Effector CD4-positive, alpha-beta T cell (primary cell): ENCODE data around the gene ITSN1.

Source experiments
- DNase-seq: peaks from one replicate; pipeline ENCODE4 v3.0.0-alpha.2; 2020

Gene ITSN1

GRCh38 chr21:33733601-33734000, 91.3 kb downstream of the ITSN1 start:
- no peak for DNase-seq

DNA sequence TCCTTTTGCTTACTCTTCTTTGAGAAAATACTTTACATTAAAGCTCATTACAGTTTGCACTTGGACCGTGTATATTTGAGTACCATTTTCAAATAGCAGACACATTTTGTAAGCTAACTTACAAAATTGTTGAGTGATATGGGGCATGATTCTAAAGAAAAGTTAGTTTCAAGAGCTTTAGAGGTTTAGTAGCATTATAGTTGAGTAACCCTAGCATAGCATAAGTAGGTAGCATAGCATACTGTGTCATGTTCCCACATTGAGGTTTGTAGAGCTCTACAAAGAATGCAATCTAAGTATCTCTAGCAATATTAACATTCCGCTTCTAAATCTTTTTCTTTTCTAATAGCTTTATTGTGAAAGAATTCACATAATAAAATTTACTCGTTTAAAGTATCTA, 92.0 kb downstream of the ITSN1 start:
- DNase-seq = no peak

DNA sequence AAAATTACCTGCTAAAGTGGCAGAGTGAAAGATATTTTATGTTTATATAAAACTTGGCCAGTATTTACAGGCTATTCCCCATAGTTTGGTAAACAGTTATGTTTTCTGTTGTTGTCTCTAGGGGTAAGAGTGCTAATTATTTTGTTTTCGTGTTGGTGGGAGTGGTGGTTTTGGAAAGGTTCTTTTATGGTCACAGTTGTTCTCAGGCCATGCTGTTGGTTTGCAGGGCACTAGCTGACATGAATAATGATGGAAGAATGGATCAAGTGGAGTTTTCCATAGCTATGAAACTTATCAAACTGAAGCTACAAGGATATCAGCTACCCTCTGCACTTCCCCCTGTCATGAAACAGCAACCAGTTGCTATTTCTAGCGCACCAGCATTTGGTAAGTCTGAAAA, 92.5 kb downstream of the ITSN1 start:
- no peak for DNase-seq

DNA sequence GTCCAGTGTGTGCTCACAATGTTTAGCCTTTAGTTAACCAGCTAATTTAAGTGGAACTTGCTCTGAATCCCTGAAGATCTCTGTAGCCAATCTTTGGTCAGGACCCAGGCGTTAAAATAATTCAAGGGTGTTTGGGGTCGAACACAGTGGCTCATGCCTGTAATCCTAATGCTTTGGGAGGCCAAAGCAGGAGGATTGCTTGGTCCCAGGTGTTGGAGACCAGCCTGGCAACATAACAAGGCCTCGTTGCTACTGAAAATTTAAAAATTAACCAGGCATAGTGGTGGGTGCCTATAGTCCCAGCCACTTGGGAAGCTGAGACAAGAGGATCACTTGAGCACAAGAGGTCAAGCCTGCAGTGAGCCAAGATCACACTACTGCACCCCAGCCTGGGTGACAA, 94.3 kb downstream of the ITSN1 start:
- DNase-seq = no peak

DNA sequence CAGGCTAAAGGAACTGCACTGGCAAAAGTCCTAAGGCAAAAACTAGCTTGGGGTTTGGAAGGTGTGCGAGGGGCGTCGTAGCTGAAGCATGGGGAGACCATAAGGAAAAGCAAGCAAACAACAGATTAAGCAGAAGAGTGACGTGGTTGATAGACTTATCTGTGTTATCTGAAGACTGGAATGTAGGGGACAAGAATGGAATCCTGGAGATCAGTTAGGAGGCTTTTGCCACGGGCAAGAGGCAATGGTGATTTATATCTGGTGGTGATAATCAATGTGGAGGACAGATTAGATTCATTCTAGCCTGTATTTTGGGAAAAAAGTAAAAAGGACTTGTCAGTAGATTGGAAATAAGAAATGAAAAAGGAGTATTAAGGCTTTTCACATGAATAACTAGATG, 97.4 kb downstream of the ITSN1 start:
- DNase-seq = no peak

GRCh38 chr21:33747420-33747819, 105.1 kb downstream of the ITSN1 start:
- DNase-seq = no peak

GRCh38 chr21:33748903-33749302, 106.6 kb downstream of the ITSN1 start:
- no peak for DNase-seq

- DNase-seq = no peak
These were observed 107.7 kb downstream of the ITSN1 start for GRCh38 chr21:33750017-33750416.

DNA sequence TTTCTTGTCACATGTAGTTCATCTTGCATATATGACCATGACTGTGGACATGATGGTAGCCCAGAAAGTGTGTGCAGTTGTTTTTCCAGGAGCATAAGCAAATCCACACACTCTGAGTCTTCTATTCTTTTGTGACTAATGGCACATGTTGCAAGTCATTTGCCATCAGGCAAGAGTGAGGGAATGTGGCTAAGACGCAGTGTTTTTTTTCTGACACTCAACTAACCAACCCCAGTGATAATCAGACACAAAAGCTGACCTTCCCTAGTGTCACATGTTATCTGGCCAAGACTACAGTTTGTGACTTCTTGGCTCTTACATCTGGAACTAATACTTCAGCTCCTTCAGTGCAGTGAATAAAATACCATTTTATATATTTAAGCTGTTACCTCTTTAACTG, 108.8 kb downstream of the ITSN1 start:
- no peak for DNase-seq

- DNase-seq = no peak
These were observed 109.2 kb downstream of the ITSN1 start for GRCh38 chr21:33751533-33751932.

- DNase-seq = no peak
These were observed 110.0 kb downstream of the ITSN1 start for GRCh38 chr21:33752260-33752659.

GRCh38 chr21:33753886-33754285, 111.6 kb downstream of the ITSN1 start:
- no peak for DNase-seq

GRCh38 chr21:33754481-33754880, 112.2 kb downstream of the ITSN1 start:
- DNase-seq = no peak

DNA sequence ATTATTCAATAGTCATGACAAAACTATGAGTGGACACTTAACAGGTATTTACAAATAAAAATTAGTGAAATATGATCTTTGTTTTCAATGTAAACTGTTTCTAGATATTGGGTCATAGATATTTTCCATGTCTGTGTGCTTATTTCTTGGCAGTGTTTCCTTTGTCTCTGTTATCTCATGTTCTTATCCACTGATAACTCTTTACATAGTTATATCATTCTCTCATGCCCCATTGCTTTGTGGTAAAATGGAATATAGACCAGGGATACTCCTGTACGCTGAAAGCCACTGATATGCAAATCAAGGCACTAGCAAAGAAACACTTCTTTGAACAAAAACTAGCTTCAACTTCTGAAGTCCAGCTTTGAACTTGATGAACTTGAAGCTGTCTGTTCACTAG, 113.1 kb downstream of the ITSN1 start:
- DNase-seq = no peak

DNA sequence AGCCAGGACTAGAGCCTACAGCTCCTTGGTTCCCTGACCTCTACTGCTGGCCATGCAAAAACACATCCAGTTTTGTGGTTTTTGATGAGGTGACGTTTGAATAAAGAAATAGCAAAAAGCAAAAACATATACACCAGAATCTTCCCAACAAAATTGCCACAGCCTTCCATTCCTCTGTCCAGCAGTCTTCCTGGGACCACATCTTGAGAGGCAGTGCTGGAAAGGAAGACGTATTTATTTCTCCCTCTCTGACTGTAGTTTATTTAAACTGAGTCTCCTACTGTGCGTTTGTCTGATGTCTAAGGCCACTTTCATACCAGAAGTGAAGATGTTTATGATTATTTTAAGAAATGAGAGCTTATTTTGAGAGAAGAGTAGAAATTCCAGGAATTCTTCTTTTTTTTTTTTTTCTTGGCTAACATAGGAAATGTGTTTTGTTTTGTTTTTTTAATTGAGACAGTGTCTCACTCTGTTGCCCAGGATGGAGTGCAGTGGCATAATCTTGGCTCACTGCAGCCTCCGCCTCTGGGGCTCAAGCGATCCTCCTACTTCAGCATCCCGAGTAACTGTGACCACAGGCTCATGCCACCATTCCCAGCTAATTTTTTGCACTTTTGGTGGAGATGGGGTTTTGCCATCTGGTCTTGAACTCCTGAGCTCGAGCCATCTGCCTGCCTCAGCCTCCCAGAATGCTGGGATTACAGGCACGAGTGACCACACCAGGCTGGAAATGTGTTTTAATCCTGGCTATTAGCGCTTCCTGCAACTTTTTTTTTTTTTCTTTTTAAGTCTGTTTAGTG, 118.5 kb downstream of the ITSN1 start:
- DNase-seq = no peak

- DNase-seq = no peak
These were observed 119.2 kb downstream of the ITSN1 start for GRCh38 chr21:33761441-33762036.

- no peak for DNase-seq
These were observed 120.7 kb downstream of the ITSN1 start for GRCh38 chr21:33762803-33763581.

- DNase-seq = no peak
These were observed 121.2 kb downstream of the ITSN1 start for GRCh38 chr21:33763582-33763899.

DNA sequence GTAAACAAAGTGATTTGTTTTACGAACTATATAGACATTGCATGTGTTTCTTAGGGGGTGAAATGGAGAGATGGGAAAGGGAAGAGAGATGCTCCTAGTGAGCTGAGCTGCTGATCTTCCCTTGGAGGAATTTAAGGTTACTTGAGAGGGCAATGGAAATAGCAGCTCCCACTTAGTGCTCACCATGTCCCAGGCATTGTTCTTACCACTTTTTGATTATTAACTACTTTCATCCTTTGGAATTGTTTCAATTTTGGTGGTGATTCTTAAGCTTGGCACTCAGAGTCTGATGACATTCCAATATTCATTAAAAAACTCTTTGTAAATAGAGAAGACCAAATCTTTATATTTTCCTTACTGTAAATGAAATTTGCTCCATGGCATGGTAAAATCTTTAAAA, 124.9 kb downstream of the ITSN1 start:
- no peak for DNase-seq

DNA sequence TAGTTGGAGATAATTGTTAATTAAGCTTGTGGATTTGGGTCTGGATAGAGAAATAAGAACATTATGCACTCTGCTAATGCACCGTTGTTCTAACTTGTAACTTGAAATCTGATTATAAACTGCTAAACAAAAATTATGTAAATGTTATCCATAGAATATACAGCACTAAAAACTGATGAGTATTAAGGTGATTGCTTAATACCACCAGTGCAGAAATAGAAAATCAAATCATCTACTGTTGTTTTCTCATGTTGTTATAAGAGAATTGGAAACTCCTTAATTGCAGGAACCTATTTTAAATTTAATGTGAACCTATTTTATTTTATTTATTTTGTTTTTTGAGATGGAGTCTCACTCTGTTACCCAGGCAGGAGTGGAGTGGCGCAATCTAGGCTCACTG, 125.7 kb downstream of the ITSN1 start:
- DNase-seq = no peak

GRCh38 chr21:33769057-33769456, 126.8 kb downstream of the ITSN1 start:
- no peak for DNase-seq

GRCh38 chr21:33770542-33770941, 128.2 kb downstream of the ITSN1 start:
- DNase-seq = no peak

DNA sequence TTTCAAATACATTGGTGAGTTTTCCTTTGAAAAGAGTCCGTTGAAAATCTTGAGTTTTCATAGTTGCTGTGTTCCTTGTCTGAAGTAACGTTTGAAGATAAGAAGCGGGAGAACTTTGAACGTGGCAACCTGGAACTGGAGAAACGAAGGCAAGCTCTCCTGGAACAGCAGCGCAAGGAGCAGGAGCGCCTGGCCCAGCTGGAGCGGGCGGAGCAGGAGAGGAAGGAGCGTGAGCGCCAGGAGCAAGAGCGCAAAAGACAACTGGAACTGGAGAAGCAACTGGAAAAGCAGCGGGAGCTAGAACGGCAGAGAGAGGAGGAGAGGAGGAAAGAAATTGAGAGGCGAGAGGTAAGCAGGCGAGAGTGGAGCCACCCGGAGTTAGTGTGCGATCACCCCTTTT, 129.7 kb downstream of the ITSN1 start:
- no peak for DNase-seq

DNA sequence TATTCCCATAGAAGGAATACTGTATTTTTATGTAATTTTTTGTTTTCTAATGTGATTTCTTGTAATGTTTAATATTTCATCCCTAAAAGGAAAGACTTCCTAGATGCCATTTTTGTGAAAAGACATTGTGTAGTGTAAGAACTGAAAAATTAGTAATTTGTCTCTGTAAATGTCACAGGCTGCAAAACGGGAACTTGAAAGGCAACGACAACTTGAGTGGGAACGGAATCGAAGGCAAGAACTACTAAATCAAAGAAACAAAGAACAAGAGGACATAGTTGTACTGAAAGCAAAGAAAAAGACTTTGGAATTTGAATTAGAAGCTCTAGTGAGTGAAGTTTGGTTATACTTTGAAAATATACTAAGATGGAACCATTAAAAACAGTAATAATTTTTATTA, 132.2 kb downstream of the ITSN1 start:
- DNase-seq = no peak
